HepG2 (cell line): ENCODE results near the gene SLFN12L. TPM values are rescaled to one million over a fixed set of nuclear protein-coding genes. Genes with fewer than 3 reads are reported as not detected.

Source experiments
- ATAC-seq: fragments of 200-7000 bp; cut with Tn5 transposase; 3 replicates; pipeline ENCODE4 v1.9.1; 2020; ENCODE audit warnings: mild to moderate bottlenecking, moderate library complexity
- BruUV-seq: library from RNA; stranded (reverse); fragments of 400-500 nt; replicated peaks from 2 replicates; lab custom pipeline; 2021; lab: Mats Ljungman, UMichigan
- CTCF ChIA-PET: fragments of 300-600 bp; formaldehyde crosslinking; extraction: SDS; loops from one replicate; lab custom pipeline; 2021; ENCODE audit warnings: low total read pairs, inconsistent platforms, low intra/inter-chr PET ratio; lab: Yijun Ruan, JAX
- POLR2A ChIA-PET: fragments of 350-600 bp; sonication (Branson Sonifier 250); formaldehyde crosslinking; loops from one replicate; lab custom pipeline; 2020; ENCODE audit warnings: antibody characterized with exemption, inconsistent platforms; lab: Yijun Ruan, JAX
- DNase-seq: peaks from one replicate; pipeline ENCODE4 v3.0.0-alpha.2; 2015; ENCODE audit warnings: low spot score
- FAIRE-seq: peaks from 3 replicates; lab custom pipeline; 2011; peaks lifted over from hg19 to GRCh38; lab: Jason Lieb, UNC
- H2AFZ ChIP-seq: one replicate; pipeline ENCODE4 v1.6.1; 2011; ENCODE audit warnings: low read length, inconsistent platforms
- H3K27ac ChIP-seq: fragments of 300-600 bp; 3 replicates; pipeline ENCODE4 v1.8.0; 2011; ENCODE audit warnings: mixed run types, mild to moderate bottlenecking, mixed read lengths, low read length, inconsistent platforms; ENCODE audit not compliant: insufficient read depth; ENCODE audit errors: extremely low read length
- H3K27me3 ChIP-seq, 2 experiments: fragments of 200-600 bp in 1 of 2; 2 replicates in 1 of 2; 3 replicates in 1 of 2; pipeline versions ENCODE4 v1.6.0 to v1.8.0; 2011; ENCODE audit warnings: low read length in 2 of 2, mild to moderate bottlenecking in 2 of 2, moderate library complexity in 2 of 2, inconsistent platforms in 1 of 2; ENCODE audit not compliant: insufficient read depth in 2 of 2, control insufficient read depth in 1 of 2
- H3K36me3 ChIP-seq, 2 experiments: fragments of 200-600 bp in 1 of 2; replicated peaks in 1 of 2; 2 replicates in 1 of 2; 3 replicates in 1 of 2; pipeline versions ENCODE4 v1.5.1 to v1.8.0; 2011; ENCODE audit warnings: low read length in 2 of 2, inconsistent platforms in 1 of 2; ENCODE audit not compliant: insufficient read depth in 2 of 2, control insufficient read depth in 1 of 2
- H3K4me1 ChIP-seq: 2 replicates; pipeline ENCODE4 v1.5.1; 2012; ENCODE audit warnings: low read length, inconsistent platforms; ENCODE audit not compliant: insufficient read depth
- H3K4me2 ChIP-seq: 2 replicates; pipeline ENCODE4 v1.6.0; 2011; ENCODE audit warnings: low read depth, low read length, inconsistent platforms
- H3K4me3 ChIP-seq, 3 experiments: fragments of 200-600 bp in 1 of 3; sonication (generic), shearing (Covaris generic) in 1 of 3; replicated peaks in 1 of 3; 2 replicates each; pipeline ENCODE4 v1.5.1; 2011 to 2016; ENCODE audit warnings: low read length in 3 of 3, inconsistent platforms in 2 of 3, low read depth in 2 of 3, mild to moderate bottlenecking in 2 of 3, control low read depth in 1 of 3, mixed read lengths in 1 of 3; ENCODE audit not compliant: insufficient read depth in 1 of 3
- H3K79me2 ChIP-seq: one replicate; pipeline ENCODE4 v1.6.1; 2011; ENCODE audit warnings: low read length, inconsistent platforms; ENCODE audit not compliant: insufficient read depth
- H3K9ac ChIP-seq: 2 replicates; pipeline ENCODE4 v1.6.0; 2011; ENCODE audit warnings: mild to moderate bottlenecking, low read depth, low read length, inconsistent platforms; ENCODE audit not compliant: insufficient read depth
- H3K9me3 ChIP-seq: 2 replicates; pipeline ENCODE4 v1.5.1; 2012; ENCODE audit warnings: mild to moderate bottlenecking, low read length
- H4K20me1 ChIP-seq: 2 replicates; pipeline ENCODE4 v1.6.0; 2011; ENCODE audit warnings: inconsistent platforms, mild to moderate bottlenecking, low read length, moderate library complexity; ENCODE audit not compliant: insufficient read depth
- CAMTA2 ChIP-seq: sonication (generic); formaldehyde crosslinking; IDR thresholded peaks from 2 replicates; pipeline ENCODE4 v1.4.0; 2020; ENCODE audit warnings: mild to moderate bottlenecking, missing genetic modification reagents, borderline replicate concordance
- CTCF ChIP-seq: sonication (generic); formaldehyde crosslinking; IDR thresholded peaks from 2 replicates; pipeline ENCODE4 v1.5.0; 2020; ENCODE audit warnings: mild to moderate bottlenecking, missing genetic modification reagents, moderate library complexity
- FOXA1 ChIP-seq, 2 experiments: fragments of 450-650 bp in 1 of 2; sonication (generic) in 1 of 2; formaldehyde crosslinking in 1 of 2; IDR thresholded peaks; 2 replicates each; pipeline versions ENCODE4 v1.4.0 to v1.6.1; 2016 to 2020; ENCODE audit warnings: missing genetic modification reagents in 1 of 2
- IKZF4 ChIP-seq: sonication (generic); formaldehyde crosslinking; IDR thresholded peaks from 2 replicates; pipeline ENCODE4 v1.5.1; 2020; ENCODE audit warnings: borderline replicate concordance, mild to moderate bottlenecking, low read depth, missing genetic modification reagents; ENCODE audit errors: not compliant biosample characterization
- KDM3A ChIP-seq: IDR thresholded peaks from 2 replicates; pipeline ENCODE4 v1.6.1; 2018; ENCODE audit warnings: low read depth, missing compliant biosample characterization
- NCOA2 ChIP-seq: sonication (generic); formaldehyde crosslinking; IDR thresholded peaks from 2 replicates; pipeline ENCODE4 v1.8.0; 2022; ENCODE audit warnings: inconsistent platforms
- SKIL ChIP-seq: sonication (generic); formaldehyde crosslinking; IDR thresholded peaks from 2 replicates; pipeline ENCODE4 v1.8.0; 2022; ENCODE audit warnings: missing genetic modification reagents, mild to moderate bottlenecking, moderate library complexity, borderline replicate concordance
- STAG1 ChIP-seq: sonication (generic); formaldehyde crosslinking; IDR thresholded peaks from 2 replicates; pipeline ENCODE4 v1.4.0; 2020; ENCODE audit warnings: missing genetic modification reagents
- YEATS2 ChIP-seq: sonication (generic); formaldehyde crosslinking; IDR thresholded peaks from 2 replicates; pipeline ENCODE4 v1.4.0; 2020; ENCODE audit warnings: missing genetic modification reagents, borderline replicate concordance
- ZNF335 ChIP-seq: sonication (generic); formaldehyde crosslinking; IDR thresholded peaks from 2 replicates; pipeline ENCODE4 v1.4.0; 2020; ENCODE audit warnings: missing genetic modification reagents
- WGBS: methylation state at CpG from one replicate; pipeline ENCODE4 v1.1.6; 2017; ENCODE audit warnings: low lambda C conversion rate; 5-methylcytosine and 5-hydroxymethylcytosine counted together
- in situ Hi-C: cut with HindIII; loops from 2 replicates; pipeline ENCODE4 v1.10.0; 2017; ENCODE audit warnings: low pct_unique_long_range_greater_than_20kb; ENCODE audit not compliant: extremely low pct_ligation_motif_present
- intact Hi-C: fragments of 100-400 bp; cut with micrococcal nuclease; formaldehyde crosslinking; loops from one replicate; pipeline ENCODE4 v1.10.0; 2022; ENCODE audit not compliant: unreplicated experiment
- polyA plus RNA-seq, 8 experiments: library from polyadenylated mRNA; depleted of rRNA in 3 of 8; stranded (reverse) in 7 of 8; unstranded in 1 of 8; fragments of >200 nt; fragmentation: Illumina TruSeq in 4 of 8; extraction: Trizol in 4 of 8; gene quantifications; 2 replicates each; pipeline versions ENCODE4 v1.2.1 to v1.2.3, GENCODE V29; 2011 to 2016; ENCODE audit warnings: low read depth in 4 of 8, missing spikeins in 1 of 8, mixed read lengths in 1 of 8; ENCODE audit not compliant: insufficient read depth in 1 of 8
- total RNA-seq, 5 experiments: library from RNA; depleted of rRNA; stranded (reverse); fragments of >200 nt; fragmentation: Illumina TruSeq; extraction: Trizol; gene quantifications; 2 replicates each; pipeline ENCODE4 v1.2.3, GENCODE V29; 2016; ENCODE audit warnings: low read depth in 1 of 5

The SLFN12L gene
- total and polyA plus RNA-seq, 2 of the 13 experiments (the other 11 are each of a cell fraction or from before 2014, with no cell fraction given): not detected

GRCh38 chr17:35555691-35556090 is 18.2 kb upstream of the SLFN12L start:
- Histone ChIP-seq H3K9me3 (no peaks in the 10 kb centered on the region), H3K4me3 (no peak overlapping the region), H3K4me2 (no peak overlapping the region), H3K4me1 (no peaks in the 10 kb centered on the region), H3K27me3 (peaks cover 5 to 9% of the 10 kb centered on the region in 2 experiments; a peak in 3 of 5 replicates), H3K9ac (no peak overlapping the region), H2AFZ (no peak overlapping the region), H4K20me1 (no peaks in the 10 kb centered on the region), H3K79me2 (no peaks in the 10 kb centered on the region), H3K36me3 (no peaks in the 10 kb centered on the region), H3K27ac (no peak overlapping the region)
- ChIA-PET POLR2A (no interaction called here), CTCF (no interaction called here)
- no peak for FAIRE-seq
- WGBS: 14% methylated on average over 5 of the region's 5 CpGs
- in situ Hi-C loops: loop anchor here (10.0 kb wide), 1 partner anchor 189 kb away; no protein-coding TSS in a partner anchor
- DNase-seq: no peak
- BruUV-seq: no TSS peak
- no peak for TF ChIP-seq NCOA2 (CRISPR knock-in tag)
- peak; percentile 46 for TF ChIP-seq CTCF (CRISPR knock-in tag)
- no peak for TF ChIP-seq CAMTA2 (CRISPR knock-in tag)
- TF ChIP-seq KDM3A (CRISPR knock-in tag): no peak
- TF ChIP-seq IKZF4: no peak
- no peak for TF ChIP-seq YEATS2 (CRISPR knock-in tag)
- no peak for TF ChIP-seq ZNF335 (CRISPR knock-in tag)
- TF ChIP-seq FOXA1 (IDR thresholded peaks at IDR 0.05): no peak
- no peak for TF ChIP-seq FOXA1 (CRISPR knock-in tag; IDR thresholded peaks at IDR 0.05)
- no peak for TF ChIP-seq SKIL (CRISPR knock-in tag)
- peak; percentile 42; the same call in 1 of the 2 replicates for TF ChIP-seq STAG1 (CRISPR knock-in tag)
- no peak for ATAC-seq
- intact Hi-C loops: loop anchor here (5.0 kb wide), 1 partner anchor 192 kb away; no protein-coding TSS in a partner anchor
